PC-3 (cell line): Measurements from ENCODE around the gene PPP1CC. TPM values are rescaled to one million over a fixed set of nuclear protein-coding genes. Genes with fewer than 3 reads are reported as not detected.

ENCODE experiments used
- ATAC-seq: fragments of 200-7000 bp; cut with Tn5 transposase; 2 replicates; pipeline ENCODE4 v1.9.1; 2020; ENCODE audit warnings: mild to moderate bottlenecking, moderate library complexity
- BruUV-seq: library from RNA; stranded (reverse); fragments of 400-500 nt; replicated peaks from 2 replicates; lab custom pipeline; 2021; lab: Mats Ljungman, UMichigan
- CTCF ChIA-PET: fragments of 300-600 bp; sonication (Branson Sonifier 250); formaldehyde crosslinking; loops from one replicate; lab custom pipeline; 2022; ENCODE audit warnings: antibody characterized with exemption; lab: Charles Lee
- POLR2A ChIA-PET: fragments of 300-600 bp; sonication (Branson Sonifier 250); formaldehyde crosslinking; loops from one replicate; lab custom pipeline; 2022; ENCODE audit warnings: antibody characterized with exemption; ENCODE audit not compliant: unreplicated experiment; lab: Charles Lee
- DNase-seq: peaks from one replicate; pipeline ENCODE4 v3.0.0-alpha.2; 2015
- H2AFZ ChIP-seq: fragments of 300-600 bp; sonication (generic); 2 replicates; pipeline ENCODE4 v1.6.0; 2016; ENCODE audit warnings: antibody characterized with exemption, low read length
- H3F3A ChIP-seq: fragments of 300-600 bp; sonication (generic); one replicate; pipeline ENCODE4 v1.6.0; 2017; ENCODE audit warnings: antibody characterized with exemption, low read length, control low read depth, mild to moderate bottlenecking; ENCODE audit not compliant: unreplicated experiment
- H3K27ac ChIP-seq: fragments of 300-600 bp; sonication (generic); 2 replicates; pipeline ENCODE4 v1.5.1; 2016; ENCODE audit warnings: mild to moderate bottlenecking, low read length
- H3K27me3 ChIP-seq: fragments of 300-600 bp; sonication (generic); 2 replicates; pipeline ENCODE4 v1.6.1; 2016; ENCODE audit warnings: low read length, mixed read lengths
- H3K36me3 ChIP-seq: fragments of 300-600 bp; sonication (generic); 2 replicates; pipeline ENCODE4 v1.6.1; 2016; ENCODE audit warnings: low read depth, mixed run types, low read length, mixed read lengths
- H3K4me1 ChIP-seq: fragments of 300-600 bp; sonication (generic); 2 replicates; pipeline ENCODE4 v1.5.1; 2016; ENCODE audit warnings: low read length; ENCODE audit not compliant: insufficient read depth
- H3K4me2 ChIP-seq: fragments of 300-600 bp; sonication (generic); 2 replicates; pipeline ENCODE4 v1.6.0; 2016; ENCODE audit warnings: low read length
- H3K4me3 ChIP-seq: fragments of 300-600 bp; sonication (generic); 2 replicates; pipeline ENCODE4 v1.5.1; 2016; ENCODE audit warnings: mild to moderate bottlenecking, low read length, mixed read lengths
- H3K79me2 ChIP-seq: fragments of 300-600 bp; sonication (generic); 2 replicates; pipeline ENCODE4 v1.6.1; 2017; ENCODE audit warnings: low read length, mixed read lengths
- H3K9ac ChIP-seq: fragments of 300-600 bp; sonication (generic); 2 replicates; pipeline ENCODE4 v1.6.0; 2016; ENCODE audit warnings: mild to moderate bottlenecking, low read length
- H3K9me2 ChIP-seq: fragments of 300-600 bp; sonication (generic); replicated peaks from 2 replicates; pipeline ENCODE4 v1.6.1; 2016; ENCODE audit warnings: mixed run types, low read length, mixed read lengths
- H3K9me3 ChIP-seq: fragments of 300-600 bp; sonication (generic); 2 replicates; pipeline ENCODE4 v1.6.1; 2016; ENCODE audit warnings: low read length, mixed read lengths
- H4K20me1 ChIP-seq: fragments of 300-600 bp; sonication (generic); 2 replicates; pipeline ENCODE4 v1.6.1; 2016; ENCODE audit warnings: low read length, mixed read lengths
- CTCF ChIP-seq: fragments of 300-600 bp; sonication (generic); conservative IDR thresholded peaks from 2 replicates; pipeline ENCODE4 v1.5.1; 2017; ENCODE audit warnings: antibody characterized with exemption, low read depth, mild to moderate bottlenecking, low read length
- EZH2 ChIP-seq: fragments of 300-600 bp; sonication (generic); IDR thresholded peaks from one replicate; pipeline ENCODE4 v1.6.1; 2017; ENCODE audit warnings: antibody characterized with exemption, mild to moderate bottlenecking, low read length; ENCODE audit not compliant: unreplicated experiment
- EZH2phosphoT487 ChIP-seq: fragments of 300-600 bp; sonication (generic); IDR thresholded peaks from 2 replicates; pipeline ENCODE4 v1.6.1; 2018; ENCODE audit warnings: mild to moderate bottlenecking, antibody characterized with exemption, low read length, borderline replicate concordance
- intact Hi-C: fragments of 100-400 bp; cut with micrococcal nuclease; formaldehyde crosslinking; loops from 2 replicates; pipeline ENCODE4 v1.9.0; 2023
- total RNA-seq: library from RNA; depleted of rRNA; stranded (reverse); fragments of >200 nt; gene quantifications from 2 replicates; pipeline ENCODE4 v1.2.3, GENCODE V29; 2014

Gene PPP1CC
- total RNA-seq, 1 experiment from 2014 or later = 204 TPM

GRCh38 chr12:110717037-110717436 lies 25.7 kb downstream of the PPP1CC start:
- Histone ChIP-seq H3K27me3 (no peaks in the 10 kb centered on the region), H3K4me2 (no peak overlapping the region), H4K20me1 (0 out of 2 replicates have a peak, but pooled peaks cover 8% of the 10 kb centered on the region), H3K4me1 (no peaks in the 10 kb centered on the region), H3K9me3 (no peaks in the 10 kb centered on the region), H3K9ac (no peak overlapping the region), H3F3A (no peaks in the 10 kb centered on the region), H3K79me2 (no peaks in the 10 kb centered on the region), H3K36me3 (peaks cover 47% of the 10 kb centered on the region), H3K27ac (no peak overlapping the region), H2AFZ (no peak overlapping the region), H3K9me2 (no peaks in the 10 kb centered on the region), H3K4me3 (no peak overlapping the region)
- no TSS peak for BruUV-seq
- DNase-seq (no peak), ATAC-seq (no peak)
- TF ChIP-seq EZH2phosphoT487 = no peak
- TF ChIP-seq EZH2 = no peak
- no peak for TF ChIP-seq CTCF
- intact Hi-C loops = no loop called here
- ChIA-PET POLR2A (no interaction called here), CTCF (no interaction called here)

GRCh38 chr12:110708917-110709316 lies 33.8 kb downstream of the PPP1CC start:
- CTCF ChIA-PET = interaction anchor here (0.6 to 0.8 kb wide), 2 partner anchors 179 to 669 kb away, joined by 3 read pairs; no protein-coding TSS in a partner anchor
- intact Hi-C loops = no loop called here
- Histone ChIP-seq H3K9ac (no peak overlapping the region), H4K20me1 (no peaks in the 10 kb centered on the region), H3K27me3 (no peaks in the 10 kb centered on the region), H3K4me1 (0 out of 2 replicates have a peak, but pooled peaks cover 3% of the 10 kb centered on the region), H3K9me3 (no peaks in the 10 kb centered on the region), H3K79me2 (no peaks in the 10 kb centered on the region), H2AFZ (no peak overlapping the region), H3K9me2 (no peaks in the 10 kb centered on the region), H3K36me3 (no peaks in the 10 kb centered on the region), H3K27ac (no peak overlapping the region), H3F3A (no peaks in the 10 kb centered on the region), H3K4me2 (no peak overlapping the region), H3K4me3 (no peak overlapping the region)
- ATAC-seq (no peak), DNase-seq (no peak)
- TF ChIP-seq CTCF = no peak
- TF ChIP-seq EZH2 = no peak
- no peak for TF ChIP-seq EZH2phosphoT487
- no TSS peak for BruUV-seq
- POLR2A ChIA-PET = interaction anchor here (0.7 kb wide), 1 partner anchor 189 kb away, joined by 7 read pairs; no protein-coding TSS in a partner anchor

- ChIA-PET POLR2A (interaction anchor here (0.5 kb wide), 1 partner anchor 418 kb away, joined by 3 read pairs; no protein-coding TSS in a partner anchor), CTCF (interaction anchor here (0.6 to 1.3 kb wide), 7 partner anchors 27 to 255 kb away, joined by 3 to 17 read pairs (median 5); partner anchors contain the start of genes ARPC3 and CCDC63)
- intact Hi-C loops = loop anchor here (1.0 to 2.0 kb wide), 2 partner anchors 121 to 183 kb away; no protein-coding TSS in a partner anchor
- no peak for DNase-seq
- Histone ChIP-seq H3K9ac (no peak overlapping the region), H3K27me3 (no peaks in the 10 kb centered on the region), H3K79me2 (no peaks in the 10 kb centered on the region), H4K20me1 (no peaks in the 10 kb centered on the region), H3K4me2 (peak overlapping the region; percentile 60), H3F3A (no peaks in the 10 kb centered on the region), H3K4me1 (0 out of 2 replicates have a peak, but pooled peaks cover 3% of the 10 kb centered on the region), H3K27ac (no peak overlapping the region), H3K9me3 (no peaks in the 10 kb centered on the region), H2AFZ (peak overlapping the region; percentile 62), H3K36me3 (no peaks in the 10 kb centered on the region), H3K9me2 (no peaks in the 10 kb centered on the region), H3K4me3 (peak overlapping the region; percentile 7; the same call in 1 of the 2 replicates)
- peak; percentile 54 for ATAC-seq
- TF ChIP-seq EZH2 (no peak), EZH2phosphoT487 (no peak), CTCF (no peak)
- BruUV-seq = no TSS peak
These were observed 37.4 kb downstream of the PPP1CC start for GRCh38 chr12:110705309-110705708.
